GM20000 (cell line): Measurements from ENCODE around the gene KIF1A.

Source experiments
- DNase-seq: peaks from one replicate; pipeline ENCODE4 v3.0.0; 2012; ENCODE audit warnings: low spot score
- TF ChIP-seq, protein P1 (sequence below): IDR thresholded peaks from 2 replicates; pipeline ENCODE4 v1.5.1; 2012; ENCODE audit warnings: mild to moderate bottlenecking, control low read depth; ENCODE audit errors: extremely low read depth, missing control alignments

Gene KIF1A

DNA sequence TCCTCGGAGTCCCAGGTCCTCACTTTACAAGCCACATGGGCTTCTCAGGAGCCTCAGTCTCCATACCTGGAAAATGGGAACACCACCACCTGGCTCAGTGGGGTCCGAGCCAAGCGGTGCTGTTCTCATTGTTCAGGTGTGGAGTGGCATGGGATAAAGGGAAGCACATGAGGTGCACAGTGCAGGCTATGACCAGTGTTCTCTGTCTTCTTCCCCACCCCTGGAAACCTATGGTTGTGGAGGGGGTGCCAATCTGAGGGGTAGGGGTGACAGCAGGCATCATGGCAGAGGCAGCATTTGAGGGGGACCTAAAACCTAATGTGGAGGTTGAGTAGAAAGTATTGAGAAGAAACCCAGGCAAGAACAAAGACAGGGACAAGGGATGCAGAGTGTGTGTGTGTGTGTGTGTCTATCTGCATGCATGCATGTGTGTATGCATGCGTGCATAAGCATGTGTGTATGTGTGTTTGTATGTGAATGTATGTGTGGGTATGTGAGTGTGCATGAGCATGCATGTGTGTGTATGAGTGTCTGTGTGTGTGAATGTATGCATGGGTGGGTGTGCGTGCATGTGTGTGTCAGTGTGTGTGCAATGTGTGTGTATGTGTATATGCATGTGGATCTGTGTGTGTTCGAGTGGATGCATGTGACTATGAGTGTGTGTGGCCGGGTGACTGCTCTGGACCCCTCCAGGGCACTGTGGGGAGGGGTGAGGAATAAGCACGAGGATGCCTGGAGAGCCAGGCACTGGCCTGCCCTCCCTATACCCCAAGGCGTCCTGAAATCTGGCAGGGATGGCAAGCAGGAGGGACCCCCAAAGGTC is 4.0 kb downstream of the KIF1A start:
- TF ChIP-seq, protein P1, sequence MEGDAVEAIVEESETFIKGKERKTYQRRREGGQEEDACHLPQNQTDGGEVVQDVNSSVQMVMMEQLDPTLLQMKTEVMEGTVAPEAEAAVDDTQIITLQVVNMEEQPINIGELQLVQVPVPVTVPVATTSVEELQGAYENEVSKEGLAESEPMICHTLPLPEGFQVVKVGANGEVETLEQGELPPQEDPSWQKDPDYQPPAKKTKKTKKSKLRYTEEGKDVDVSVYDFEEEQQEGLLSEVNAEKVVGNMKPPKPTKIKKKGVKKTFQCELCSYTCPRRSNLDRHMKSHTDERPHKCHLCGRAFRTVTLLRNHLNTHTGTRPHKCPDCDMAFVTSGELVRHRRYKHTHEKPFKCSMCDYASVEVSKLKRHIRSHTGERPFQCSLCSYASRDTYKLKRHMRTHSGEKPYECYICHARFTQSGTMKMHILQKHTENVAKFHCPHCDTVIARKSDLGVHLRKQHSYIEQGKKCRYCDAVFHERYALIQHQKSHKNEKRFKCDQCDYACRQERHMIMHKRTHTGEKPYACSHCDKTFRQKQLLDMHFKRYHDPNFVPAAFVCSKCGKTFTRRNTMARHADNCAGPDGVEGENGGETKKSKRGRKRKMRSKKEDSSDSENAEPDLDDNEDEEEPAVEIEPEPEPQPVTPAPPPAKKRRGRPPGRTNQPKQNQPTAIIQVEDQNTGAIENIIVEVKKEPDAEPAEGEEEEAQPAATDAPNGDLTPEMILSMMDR = no peak
- no peak for DNase-seq

DNA sequence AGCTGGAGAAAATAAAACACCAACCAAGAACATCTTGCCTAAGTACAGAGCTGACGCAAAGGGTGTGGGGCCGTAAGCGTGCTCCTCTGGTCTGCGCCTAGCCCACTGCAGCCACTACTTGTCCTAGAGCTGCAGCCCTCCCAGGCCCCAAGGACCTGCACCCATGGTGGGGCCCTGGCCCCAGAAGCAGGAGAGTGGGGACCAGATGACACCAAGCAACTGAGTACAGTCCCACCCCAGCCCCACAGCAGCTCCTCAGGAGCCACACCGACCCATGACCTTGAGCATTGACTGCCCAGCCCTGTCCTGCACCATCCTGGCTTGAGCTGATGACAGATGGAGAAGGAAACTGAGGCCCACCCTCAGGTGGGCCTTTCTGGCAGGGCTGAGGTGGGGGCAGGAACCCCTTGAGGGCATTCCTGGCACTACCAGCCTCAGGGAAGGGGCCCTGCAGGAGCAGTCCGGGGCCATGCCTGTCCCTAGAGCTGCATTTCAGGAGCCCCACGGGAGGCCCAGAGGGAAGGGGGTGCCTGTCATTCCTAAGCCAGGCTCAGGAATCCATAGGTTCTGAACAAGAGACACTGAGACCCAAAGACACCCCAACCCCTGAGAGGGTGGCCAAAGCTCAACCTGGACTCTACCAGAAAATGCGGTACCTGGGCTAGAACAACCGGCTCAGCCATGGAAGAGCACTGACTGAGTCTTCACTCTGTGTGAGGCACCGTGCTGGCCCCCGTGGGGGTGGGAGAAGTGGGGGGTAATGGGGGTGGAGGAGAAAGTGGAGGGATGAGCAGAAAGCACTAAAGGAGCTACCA is 4.9 kb downstream of the KIF1A start:
- TF ChIP-seq, protein P1 = no peak
- DNase-seq = no peak

DNA sequence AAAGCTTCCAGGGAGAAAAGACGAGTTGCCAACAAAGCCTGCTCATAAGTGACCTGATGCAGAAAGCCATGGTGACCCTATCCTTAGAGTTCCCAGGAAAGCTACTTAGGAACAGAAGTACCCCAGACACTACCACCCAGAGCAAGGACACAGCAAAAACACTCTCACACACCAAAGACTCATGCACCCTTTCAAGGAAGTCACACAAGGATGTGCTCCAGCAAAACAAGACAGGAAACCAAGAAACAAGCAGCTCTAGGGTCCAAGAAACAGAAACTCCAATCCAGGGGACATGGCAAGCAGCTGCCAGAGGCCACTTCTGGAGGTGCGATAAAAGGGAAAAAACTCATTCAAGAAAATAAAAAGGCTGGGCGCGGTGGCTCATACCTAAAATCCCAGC is 5.7 kb downstream of the KIF1A start:
- TF ChIP-seq, protein P1 = no peak

DNA sequence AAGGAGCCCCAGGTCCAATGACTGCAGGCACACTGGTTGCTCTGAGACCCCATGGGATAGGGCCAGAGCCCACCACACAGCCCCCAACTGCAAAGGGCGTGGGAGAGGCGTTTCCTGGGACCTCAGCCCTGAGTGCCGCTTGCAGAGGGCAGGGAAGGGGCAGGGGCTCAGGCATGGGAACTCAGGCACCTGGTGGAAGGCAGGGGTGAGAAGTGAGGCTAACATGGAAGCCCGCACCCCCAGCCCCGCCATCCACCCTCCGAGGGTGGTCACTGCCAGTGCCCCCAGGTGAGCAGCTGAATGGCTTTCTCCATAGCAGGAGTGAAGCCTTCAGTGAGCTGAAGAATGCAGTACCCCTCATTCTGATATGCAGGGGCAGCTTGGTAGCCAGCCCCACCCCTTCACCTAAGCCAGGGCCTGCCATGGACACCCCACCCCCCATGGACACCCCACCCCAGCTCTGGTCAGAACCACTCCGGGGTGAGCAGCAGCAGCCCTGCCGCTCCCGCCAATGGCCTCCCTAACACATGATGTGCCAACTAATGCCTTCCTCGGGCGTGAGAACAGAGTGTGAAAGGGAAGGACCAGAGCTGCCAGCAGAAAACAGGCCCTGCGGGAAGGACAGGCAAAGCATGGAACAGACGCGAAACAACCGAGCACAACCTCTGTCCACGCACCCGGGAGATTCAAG is 6.6 kb downstream of the KIF1A start:
- TF ChIP-seq, protein P1 = no peak
- DNase-seq = no peak

More for the DNA sequence above, 5.7 kb downstream of the KIF1A start:
- no peak for DNase-seq

DNA sequence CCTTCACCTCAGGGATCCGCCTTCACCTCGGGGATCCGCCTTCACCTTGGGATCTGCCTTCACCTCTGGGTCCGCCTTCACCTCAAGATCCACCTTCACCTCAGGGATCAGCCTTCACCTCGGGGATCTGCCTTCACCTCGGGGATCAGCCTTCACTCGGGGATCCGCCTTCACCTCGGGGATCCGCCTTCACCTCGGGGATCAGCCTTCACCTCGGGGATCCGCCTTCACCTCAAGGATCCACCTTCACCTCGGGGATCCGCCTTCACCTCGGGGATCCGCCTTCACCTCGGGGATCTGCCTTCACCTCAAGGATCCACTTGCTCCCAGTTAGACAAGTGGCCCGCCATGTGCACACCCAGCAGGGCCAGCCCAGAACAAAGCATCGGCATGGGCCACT is 7.3 kb downstream of the KIF1A start:
- no peak for DNase-seq
- TF ChIP-seq, protein P1 = no peak

DNA sequence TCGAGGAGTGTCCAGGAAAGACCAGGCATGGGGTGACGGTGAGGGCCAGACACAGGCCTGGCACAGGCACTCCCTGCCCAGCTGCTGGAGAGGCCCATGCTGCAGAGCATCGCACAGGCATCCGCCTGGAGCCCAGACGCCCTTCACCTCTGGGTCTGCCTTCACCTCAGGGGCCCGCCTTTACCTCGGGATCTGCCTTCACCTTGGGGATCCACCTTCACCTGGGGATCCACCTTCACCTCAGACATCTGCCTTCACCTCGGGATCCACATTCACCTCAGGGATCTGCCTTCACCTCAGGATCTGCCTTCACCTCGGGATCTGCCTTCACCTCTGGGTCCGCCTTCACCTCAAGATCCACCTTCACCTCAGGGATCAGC is 7.7 kb downstream of the KIF1A start:
- TF ChIP-seq, protein P1 = no peak

More for the DNA sequence above, 7.7 kb downstream of the KIF1A start:
- DNase-seq = no peak
